LNCaP clone FGC (cell line): ENCODE data around the gene KNDC1.
"Not testable (repeated sequence)": the region's sequence is repeated elsewhere in the genome, so short reads cannot be mapped to it uniquely, and the experiment has no call there.

Experiments
- DNase-seq: peaks from one replicate; pipeline ENCODE4 v3.0.0-alpha.2; 2011; ENCODE audit warnings: low read depth
- H3K4me3 ChIP-seq: 2 replicates; pipeline ENCODE4 v1.5.1; 2011; ENCODE audit warnings: mild to moderate bottlenecking, low read depth, low read length, control low read depth
- TF ChIP-seq, protein P1 (sequence below): IDR thresholded peaks from 2 replicates; pipeline ENCODE4 v1.5.1; 2012; ENCODE audit warnings: mild to moderate bottlenecking; ENCODE audit not compliant: control insufficient read depth, insufficient read depth; ENCODE audit errors: extremely low read depth

KNDC1 gene

DNA sequence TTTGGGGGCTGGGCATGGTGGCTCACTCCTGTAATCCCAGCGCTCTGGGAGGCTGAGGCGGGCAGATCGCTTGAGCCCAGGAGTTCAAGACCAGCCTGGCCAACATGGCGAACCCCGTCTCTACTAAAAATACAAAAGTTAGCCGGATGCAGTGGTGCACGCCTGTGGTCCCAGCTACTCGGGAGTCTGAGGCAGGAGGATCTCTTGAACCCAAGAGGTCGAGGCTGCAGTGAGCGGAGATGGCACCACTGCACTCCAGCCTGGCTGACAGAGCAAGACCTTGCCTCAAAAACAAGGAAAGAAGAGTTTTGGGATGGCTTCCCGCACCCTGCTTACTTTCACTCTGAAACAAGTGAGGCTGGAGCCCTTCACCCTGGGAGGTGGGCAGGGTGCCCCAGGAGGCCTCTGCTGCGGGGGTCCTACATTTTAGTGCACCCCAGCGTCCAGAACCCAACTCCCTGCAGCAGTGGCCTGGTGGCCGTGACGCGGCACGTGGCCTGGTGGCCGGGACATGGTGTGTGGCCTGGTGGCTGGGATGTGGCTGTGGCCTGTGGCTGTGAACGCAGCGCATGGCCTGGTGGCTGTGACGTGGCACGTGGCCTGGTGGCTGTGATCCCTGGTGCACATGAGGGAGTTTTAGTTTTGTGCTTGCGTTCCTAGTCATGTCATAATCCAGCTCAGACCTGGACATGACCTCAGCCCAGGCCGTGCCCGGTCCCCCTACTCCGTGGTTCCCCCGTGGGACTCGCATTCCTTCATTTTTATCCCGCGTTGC, 9.3 kb downstream of the KNDC1 start:
- no peak overlapping the region for H3K4me3 ChIP-seq
- TF ChIP-seq, protein P1, sequence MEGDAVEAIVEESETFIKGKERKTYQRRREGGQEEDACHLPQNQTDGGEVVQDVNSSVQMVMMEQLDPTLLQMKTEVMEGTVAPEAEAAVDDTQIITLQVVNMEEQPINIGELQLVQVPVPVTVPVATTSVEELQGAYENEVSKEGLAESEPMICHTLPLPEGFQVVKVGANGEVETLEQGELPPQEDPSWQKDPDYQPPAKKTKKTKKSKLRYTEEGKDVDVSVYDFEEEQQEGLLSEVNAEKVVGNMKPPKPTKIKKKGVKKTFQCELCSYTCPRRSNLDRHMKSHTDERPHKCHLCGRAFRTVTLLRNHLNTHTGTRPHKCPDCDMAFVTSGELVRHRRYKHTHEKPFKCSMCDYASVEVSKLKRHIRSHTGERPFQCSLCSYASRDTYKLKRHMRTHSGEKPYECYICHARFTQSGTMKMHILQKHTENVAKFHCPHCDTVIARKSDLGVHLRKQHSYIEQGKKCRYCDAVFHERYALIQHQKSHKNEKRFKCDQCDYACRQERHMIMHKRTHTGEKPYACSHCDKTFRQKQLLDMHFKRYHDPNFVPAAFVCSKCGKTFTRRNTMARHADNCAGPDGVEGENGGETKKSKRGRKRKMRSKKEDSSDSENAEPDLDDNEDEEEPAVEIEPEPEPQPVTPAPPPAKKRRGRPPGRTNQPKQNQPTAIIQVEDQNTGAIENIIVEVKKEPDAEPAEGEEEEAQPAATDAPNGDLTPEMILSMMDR = no peak
- no peak for DNase-seq

DNA sequence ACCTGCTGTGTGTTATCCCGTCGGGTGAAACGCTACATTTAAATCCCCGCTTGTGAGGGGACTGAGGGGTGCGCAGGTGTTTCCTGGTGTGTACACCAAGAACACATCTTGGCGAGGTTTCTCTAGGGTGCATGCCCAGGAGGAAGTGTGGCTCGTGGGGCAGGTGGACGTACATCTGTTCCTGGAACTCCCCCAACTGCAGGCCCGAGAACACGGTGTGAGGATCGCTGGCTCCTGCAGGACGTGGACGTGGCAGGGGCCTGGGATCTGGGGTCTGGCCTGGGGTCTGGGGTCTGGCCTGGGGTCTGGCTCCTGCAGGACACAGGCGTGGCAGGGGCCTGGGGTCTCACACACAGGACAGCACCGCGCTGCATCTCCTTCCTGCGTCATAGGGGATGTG, 10.1 kb downstream of the KNDC1 start:
- TF ChIP-seq, protein P1 = no peak
- H3K4me3 ChIP-seq = no peak overlapping the region

DNA sequence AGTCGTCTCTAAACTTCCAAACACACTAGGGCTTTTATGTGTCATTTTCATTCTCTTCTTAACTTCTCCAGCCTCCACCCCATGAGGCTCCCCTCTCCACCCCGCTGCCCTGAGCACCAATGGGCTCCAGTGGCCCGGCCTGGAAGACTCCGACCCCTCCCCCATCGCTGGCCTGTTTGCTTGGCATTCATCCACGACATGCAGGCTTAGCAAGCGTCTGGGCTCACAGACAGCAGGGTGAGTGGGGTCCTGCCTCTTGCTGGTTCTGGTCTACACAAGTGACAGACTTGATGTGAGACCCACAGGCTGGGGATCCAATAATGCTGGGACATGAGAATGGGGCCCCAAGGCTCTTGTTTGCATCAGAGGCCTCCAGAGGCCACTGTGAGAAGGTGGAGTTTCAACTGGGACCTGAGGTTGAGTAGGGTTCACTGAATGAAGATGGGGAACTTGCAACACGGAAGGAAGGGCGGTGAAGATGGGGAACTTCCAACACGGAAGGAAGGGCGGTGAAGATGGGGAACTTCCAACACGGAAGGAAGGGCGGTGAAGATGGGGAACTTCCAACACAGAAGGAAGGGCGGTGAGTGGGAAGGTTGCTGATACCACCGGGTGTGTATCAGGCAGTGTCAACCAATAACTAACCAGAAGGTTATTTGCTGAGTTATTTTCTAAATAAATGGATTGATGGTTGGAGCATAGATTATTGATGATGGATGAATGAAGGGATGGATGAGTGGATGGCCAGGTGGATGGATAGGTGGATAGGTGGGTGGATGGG, 14.0 kb downstream of the KNDC1 start:
- H3K4me3 ChIP-seq = no peak overlapping the region
- DNase-seq = no peak
- TF ChIP-seq, protein P1 = no peak

More for the DNA sequence above, 10.1 kb downstream of the KNDC1 start:
- DNase-seq = no peak

DNA sequence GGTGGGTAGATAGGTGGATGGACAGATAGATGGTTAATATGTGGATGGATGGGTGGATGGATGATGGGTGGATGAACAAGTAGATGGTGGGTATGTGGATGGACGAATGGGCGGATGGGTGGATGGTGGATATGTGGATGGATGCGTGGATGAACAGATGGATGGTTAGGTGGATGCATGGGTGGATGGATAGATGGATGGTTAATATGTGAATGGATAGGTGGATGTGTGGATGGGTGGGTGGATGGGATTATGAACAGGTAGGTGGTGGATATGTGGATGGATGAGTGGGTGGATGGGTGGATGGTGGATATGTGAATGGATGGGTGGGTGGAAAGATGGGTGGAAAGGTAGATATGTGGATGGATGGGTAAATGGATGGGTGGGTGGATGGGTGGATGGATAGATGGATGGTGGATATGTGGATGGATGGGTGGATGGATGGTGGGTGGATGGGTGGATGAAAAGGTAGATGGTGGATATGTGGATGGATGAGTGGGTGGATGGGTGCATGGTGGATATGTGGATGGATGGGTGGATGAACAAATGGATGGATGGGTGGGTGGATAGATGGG, 14.8 kb downstream of the KNDC1 start:
- TF ChIP-seq, protein P1 = no peak
- H3K4me3 ChIP-seq = no peak overlapping the region
- no peak for DNase-seq

DNA sequence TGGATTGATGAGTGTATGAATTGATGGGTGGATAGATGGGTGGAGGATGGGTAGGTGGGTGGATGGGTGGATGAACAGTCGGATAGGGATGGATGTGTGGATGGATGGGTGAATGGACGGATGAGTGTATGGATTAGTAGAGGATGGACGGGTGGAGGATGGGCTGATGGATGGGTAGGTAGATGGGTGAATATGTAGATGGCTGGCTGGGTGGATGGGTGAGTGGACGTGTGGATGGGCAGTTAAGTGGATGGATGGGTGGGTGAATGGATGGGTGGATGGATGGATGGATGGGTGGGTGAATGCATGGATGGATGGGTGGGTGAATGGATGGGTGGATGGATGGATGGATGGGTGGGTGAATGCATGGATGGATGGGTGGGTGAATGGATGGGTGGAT, 15.6 kb downstream of the KNDC1 start:
- not testable (repeated sequence) for DNase-seq, H3K4me3 ChIP-seq

DNA sequence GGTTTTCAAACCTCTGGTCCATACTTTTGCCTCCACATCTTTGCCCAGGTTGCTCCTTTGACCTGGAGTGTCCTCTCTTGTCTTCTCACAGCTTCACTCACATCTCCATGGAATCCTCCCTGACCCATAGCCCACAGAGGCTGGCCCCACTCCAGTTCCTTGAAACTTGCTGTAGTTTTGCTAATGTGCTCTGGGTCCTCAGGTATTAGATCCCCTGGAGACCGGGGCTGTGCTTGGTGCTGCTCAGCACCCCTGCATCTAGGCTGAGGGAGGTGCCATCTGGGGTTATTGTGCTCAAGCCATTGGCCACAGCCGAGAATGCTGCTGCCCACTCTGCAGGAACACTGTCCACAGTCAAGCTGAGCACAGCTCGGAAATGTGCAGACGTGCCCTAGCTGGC, 16.5 kb downstream of the KNDC1 start:
- no peak overlapping the region for H3K4me3 ChIP-seq
- TF ChIP-seq, protein P1 = no peak
- DNase-seq = no peak
